ENCODE results near the gene CNPY4.
A peak's percentile ranks its signal among the peaks of the same experiment; 100 is the strongest.

The CNPY4 gene

DNA sequence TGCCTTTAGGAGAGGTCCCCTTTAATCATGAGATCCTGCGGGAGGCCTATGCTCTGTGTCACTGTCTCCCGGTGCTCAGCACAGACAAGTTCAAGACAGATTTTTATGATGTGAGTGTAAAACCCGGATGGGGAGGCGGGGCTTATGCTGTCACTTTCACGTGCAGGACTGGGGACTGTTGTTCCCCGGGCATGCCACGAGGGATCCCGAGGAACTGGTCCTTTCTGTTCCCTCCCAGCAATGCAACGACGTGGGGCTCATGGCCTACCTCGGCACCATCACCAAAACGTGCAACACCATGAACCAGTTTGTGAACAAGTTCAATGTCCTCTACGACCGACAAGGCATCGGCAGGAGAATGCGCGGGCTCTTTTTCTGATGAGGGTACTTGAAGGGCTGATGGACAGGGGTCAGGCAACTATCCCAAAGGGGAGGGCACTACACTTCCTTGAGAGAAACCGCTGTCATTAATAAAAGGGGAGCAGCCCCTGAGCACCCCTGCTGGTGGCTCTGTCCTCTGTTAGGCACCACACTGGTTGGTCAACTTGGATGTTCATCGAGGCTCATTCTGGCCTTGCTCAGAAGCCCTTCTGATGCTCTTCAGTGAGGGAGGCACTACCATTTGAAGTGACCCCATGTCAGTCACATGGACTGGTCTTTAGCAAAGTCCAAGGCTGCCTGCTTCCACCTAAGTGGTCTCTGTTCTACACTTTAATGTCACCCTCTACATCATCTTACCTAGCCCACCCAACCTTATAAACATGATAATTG, 27.8 kb upstream of the CNPY4 start:
- no peak overlapping the region for H3K27ac ChIP-seq (ENCODE audit: low read depth in 2 of 2, low read length in 2 of 2)
- H3K27me3 ChIP-seq (ENCODE audit: control insufficient read depth in 2 of 2, insufficient read depth in 2 of 2, low read length in 2 of 2): no peaks in the 10 kb centered on the region
- no peaks in the 10 kb centered on the region for H3K9me3 ChIP-seq (ENCODE audit: control insufficient read depth in 2 of 2, low read length in 2 of 2)
- H3K4me3 ChIP-seq (ENCODE audit: low read length in 2 of 2): no peak overlapping the region
- H3K36me3 ChIP-seq (ENCODE audit: control insufficient read depth in 2 of 2, insufficient read depth in 2 of 2, low read length in 2 of 2): peaks cover 54 to 65% of the 10 kb centered on the region in 2 donors
- H3K9ac ChIP-seq (ENCODE audit: low read depth in 1 of 2, low read length in 2 of 2): no peak overlapping the region
- peaks cover 11 to 12% of the 10 kb centered on the region in 2 donors for H3K4me1 ChIP-seq (ENCODE audit: control insufficient read depth in 2 of 2, insufficient read depth in 2 of 2, low read length in 2 of 2)

DNA sequence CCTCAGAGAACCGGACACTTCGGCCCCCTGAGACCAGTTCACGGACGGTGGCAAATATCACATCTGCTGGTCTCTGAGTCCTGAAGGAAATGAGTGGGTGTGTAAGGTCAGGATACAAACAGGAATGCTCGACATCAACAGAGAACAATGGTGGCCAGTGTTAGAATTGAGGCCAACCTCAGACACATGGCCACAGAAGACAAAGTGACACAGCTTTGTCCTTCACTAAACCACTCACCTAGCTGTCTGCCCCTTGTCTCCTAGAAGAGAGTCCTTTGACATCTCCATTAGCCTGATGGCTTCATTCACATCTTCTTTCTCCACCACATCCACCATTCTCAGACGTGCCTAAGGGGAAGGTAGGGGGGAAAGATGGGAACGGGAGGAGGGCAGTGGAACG, 26.4 kb upstream of the CNPY4 start:
- Histone ChIP-seq H3K27me3 (ENCODE audit: control insufficient read depth in 2 of 2, insufficient read depth in 2 of 2, low read length in 2 of 2) (no peaks in the 10 kb centered on the region), H3K36me3 (ENCODE audit: control insufficient read depth in 2 of 2, insufficient read depth in 2 of 2, low read length in 2 of 2) (peaks cover 65 to 77% of the 10 kb centered on the region in 2 donors), H3K9me3 (ENCODE audit: control insufficient read depth in 2 of 2, low read length in 2 of 2) (no peaks in the 10 kb centered on the region), H3K4me3 (ENCODE audit: low read length in 2 of 2) (no peak overlapping the region), H3K4me1 (ENCODE audit: control insufficient read depth in 2 of 2, insufficient read depth in 2 of 2, low read length in 2 of 2) (peaks cover 11 to 12% of the 10 kb centered on the region in 2 donors), H3K27ac (ENCODE audit: low read depth in 2 of 2, low read length in 2 of 2) (no peak overlapping the region), H3K9ac (ENCODE audit: low read depth in 1 of 2, low read length in 2 of 2) (no peak overlapping the region)

DNA sequence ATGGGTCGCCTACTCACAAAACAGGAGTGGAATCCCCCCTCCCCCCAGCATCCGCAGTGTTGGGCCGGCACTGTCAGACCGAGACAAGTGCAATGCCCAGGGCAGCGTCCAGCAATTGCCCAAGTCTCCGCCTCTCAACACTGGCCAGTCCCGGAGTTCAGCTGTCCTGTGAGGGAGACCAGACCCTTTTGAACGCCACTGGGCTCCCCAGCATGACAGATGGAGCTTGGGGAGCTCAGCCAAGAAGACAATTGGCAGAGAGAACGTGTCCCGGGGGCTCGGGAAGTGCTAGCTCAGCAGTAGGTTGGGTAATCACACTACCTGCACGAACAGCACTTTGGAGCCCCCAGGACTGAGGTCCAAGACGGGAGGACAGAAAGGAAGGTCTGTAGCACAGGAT, 25.9 kb upstream of the CNPY4 start:
- Histone ChIP-seq H3K27ac (ENCODE audit: low read depth in 2 of 2, low read length in 2 of 2) (no peak overlapping the region), H3K36me3 (ENCODE audit: control insufficient read depth in 2 of 2, insufficient read depth in 2 of 2, low read length in 2 of 2) (peaks cover 70 to 81% of the 10 kb centered on the region in 2 donors), H3K27me3 (ENCODE audit: control insufficient read depth in 2 of 2, insufficient read depth in 2 of 2, low read length in 2 of 2) (no peaks in the 10 kb centered on the region), H3K4me3 (ENCODE audit: low read length in 2 of 2) (no peak overlapping the region), H3K4me1 (ENCODE audit: control insufficient read depth in 2 of 2, insufficient read depth in 2 of 2, low read length in 2 of 2) (peaks cover 7 to 8% of the 10 kb centered on the region in 2 donors), H3K9me3 (ENCODE audit: control insufficient read depth in 2 of 2, low read length in 2 of 2) (no peaks in the 10 kb centered on the region), H3K9ac (ENCODE audit: low read depth in 1 of 2, low read length in 2 of 2) (no peak overlapping the region)

DNA sequence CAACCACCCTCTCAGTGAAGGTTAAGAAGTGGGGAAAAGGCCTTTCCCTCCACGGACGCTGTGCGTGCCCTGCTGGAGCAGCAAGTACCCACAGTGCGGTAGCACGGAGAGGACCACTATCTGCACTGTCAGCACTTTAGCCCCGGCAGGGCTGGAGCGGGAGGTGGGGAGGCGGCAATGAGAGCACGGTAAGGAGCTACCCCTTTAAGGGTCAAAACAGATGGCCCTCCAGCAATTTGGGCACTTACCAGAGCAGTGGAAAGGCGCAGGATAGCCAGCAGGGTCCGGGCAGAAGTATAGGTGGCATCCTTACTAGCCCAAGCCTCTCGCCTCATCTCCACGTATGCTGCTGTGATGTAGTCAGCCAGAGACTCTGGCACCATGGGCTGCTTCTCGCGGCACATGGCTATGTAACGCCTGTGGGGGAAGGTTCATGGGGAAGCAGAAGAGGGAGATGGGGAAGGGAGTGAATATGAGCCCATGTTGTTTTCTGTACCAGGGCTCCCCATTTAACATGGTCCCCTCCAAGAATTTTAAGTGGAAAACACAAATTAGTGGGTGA, 25.4 kb upstream of the CNPY4 start:
- Histone ChIP-seq H3K27ac (ENCODE audit: low read depth in 2 of 2, low read length in 2 of 2) (no peak overlapping the region), H3K9ac (ENCODE audit: low read depth in 1 of 2, low read length in 2 of 2) (no peak overlapping the region), H3K36me3 (ENCODE audit: control insufficient read depth in 2 of 2, insufficient read depth in 2 of 2, low read length in 2 of 2) (peaks cover 75 to 86% of the 10 kb centered on the region in 2 donors), H3K4me3 (ENCODE audit: low read length in 2 of 2) (no peak overlapping the region), H3K4me1 (ENCODE audit: control insufficient read depth in 2 of 2, insufficient read depth in 2 of 2, low read length in 2 of 2) (peaks cover 7 to 8% of the 10 kb centered on the region in 2 donors), H3K27me3 (ENCODE audit: control insufficient read depth in 2 of 2, insufficient read depth in 2 of 2, low read length in 2 of 2) (no peaks in the 10 kb centered on the region), H3K9me3 (ENCODE audit: control insufficient read depth in 2 of 2, low read length in 2 of 2) (no peaks in the 10 kb centered on the region)

DNA sequence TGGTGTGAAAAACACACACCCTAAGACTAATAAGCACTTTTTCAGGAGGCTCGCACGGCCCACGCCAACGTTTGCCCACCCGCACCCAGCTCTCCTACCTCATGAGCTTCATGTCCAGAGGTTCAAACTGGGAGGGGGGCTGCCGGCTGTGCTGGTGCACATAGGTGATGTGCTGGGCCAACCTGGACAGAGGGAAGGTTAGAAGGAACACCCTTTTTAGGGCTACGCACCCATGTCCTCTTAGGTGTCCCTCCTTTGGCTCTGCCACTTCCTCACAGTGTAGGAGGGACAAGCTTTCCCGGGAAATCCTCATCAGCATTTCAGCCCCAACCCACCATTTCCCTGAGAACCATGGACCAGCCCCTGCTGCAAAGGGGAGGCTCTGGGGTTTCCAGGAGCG, 24.1 kb upstream of the CNPY4 start:
- Histone ChIP-seq H3K9me3 (ENCODE audit: control insufficient read depth in 2 of 2, low read length in 2 of 2) (no peaks in the 10 kb centered on the region), H3K36me3 (ENCODE audit: control insufficient read depth in 2 of 2, insufficient read depth in 2 of 2, low read length in 2 of 2) (peaks cover 82 to 86% of the 10 kb centered on the region in 2 donors), H3K9ac (ENCODE audit: low read depth in 1 of 2, low read length in 2 of 2) (no peak overlapping the region), H3K4me3 (ENCODE audit: low read length in 2 of 2) (no peak overlapping the region), H3K27ac (ENCODE audit: low read depth in 2 of 2, low read length in 2 of 2) (no peak overlapping the region), H3K4me1 (ENCODE audit: control insufficient read depth in 2 of 2, insufficient read depth in 2 of 2, low read length in 2 of 2) (peaks cover 5 to 12% of the 10 kb centered on the region in 2 donors), H3K27me3 (ENCODE audit: control insufficient read depth in 2 of 2, insufficient read depth in 2 of 2, low read length in 2 of 2) (no peaks in the 10 kb centered on the region)

DNA sequence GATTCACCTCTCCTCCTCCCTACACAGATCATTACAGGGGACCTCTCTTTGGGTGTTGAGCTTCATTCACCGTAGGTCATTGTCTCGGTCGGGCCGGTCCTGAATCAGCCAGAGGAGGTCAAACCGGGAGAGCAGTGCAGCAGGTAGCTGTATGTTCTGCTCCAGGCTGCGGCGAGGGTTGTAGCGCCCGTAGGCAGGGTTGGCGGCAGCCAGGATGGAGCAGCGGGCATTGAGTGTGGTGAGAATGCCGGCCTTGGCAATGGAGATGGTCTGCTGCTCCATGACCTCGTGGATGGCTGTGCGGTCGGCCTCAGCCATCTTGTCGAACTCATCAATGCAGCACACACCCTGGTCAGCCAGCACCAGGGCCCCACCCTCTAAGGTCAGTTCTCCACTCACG, 23.7 kb upstream of the CNPY4 start:
- Histone ChIP-seq H3K36me3 (ENCODE audit: control insufficient read depth in 2 of 2, insufficient read depth in 2 of 2, low read length in 2 of 2) (peaks cover 78 to 82% of the 10 kb centered on the region in 2 donors), H3K27me3 (ENCODE audit: control insufficient read depth in 2 of 2, insufficient read depth in 2 of 2, low read length in 2 of 2) (no peaks in the 10 kb centered on the region), H3K4me3 (ENCODE audit: low read length in 2 of 2) (no peak overlapping the region), H3K9ac (ENCODE audit: low read depth in 1 of 2, low read length in 2 of 2) (no peak overlapping the region), H3K4me1 (ENCODE audit: control insufficient read depth in 2 of 2, insufficient read depth in 2 of 2, low read length in 2 of 2) (peaks cover 5 to 12% of the 10 kb centered on the region in 2 donors), H3K9me3 (ENCODE audit: control insufficient read depth in 2 of 2, low read length in 2 of 2) (no peaks in the 10 kb centered on the region), H3K27ac (ENCODE audit: low read depth in 2 of 2, low read length in 2 of 2) (no peak overlapping the region)

DNA sequence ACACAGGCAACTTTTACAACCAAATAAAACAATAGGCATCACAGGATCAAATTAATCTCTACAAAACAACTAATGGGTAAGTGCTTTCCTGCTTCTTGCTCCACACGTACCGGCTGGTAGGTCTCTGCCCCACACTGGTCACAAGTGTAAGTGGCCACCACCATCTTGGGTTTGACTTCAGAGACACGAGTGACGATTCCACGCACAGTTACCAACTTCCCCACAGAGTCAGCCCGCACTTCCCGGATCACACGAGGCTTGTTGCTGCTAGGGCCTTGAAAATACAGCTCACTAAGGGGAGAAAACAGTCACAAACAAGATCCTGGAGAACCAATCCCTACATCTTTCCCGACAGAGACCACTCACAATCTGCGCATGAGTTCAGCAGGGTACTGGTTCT, 20.5 kb upstream of the CNPY4 start:
- Histone ChIP-seq H3K4me1 (ENCODE audit: control insufficient read depth in 2 of 2, insufficient read depth in 2 of 2, low read length in 2 of 2) (peaks cover 11 to 17% of the 10 kb centered on the region in 2 donors), H3K27me3 (ENCODE audit: control insufficient read depth in 2 of 2, insufficient read depth in 2 of 2, low read length in 2 of 2) (no peaks in the 10 kb centered on the region), H3K9me3 (ENCODE audit: control insufficient read depth in 2 of 2, low read length in 2 of 2) (no peaks in the 10 kb centered on the region), H3K4me3 (ENCODE audit: low read length in 2 of 2) (peak overlapping the region in 1 of 2 donors; percentile 16), H3K36me3 (ENCODE audit: control insufficient read depth in 2 of 2, insufficient read depth in 2 of 2, low read length in 2 of 2) (peaks cover 46 to 56% of the 10 kb centered on the region in 2 donors), H3K9ac (ENCODE audit: low read depth in 1 of 2, low read length in 2 of 2) (no peak overlapping the region), H3K27ac (ENCODE audit: low read depth in 2 of 2, low read length in 2 of 2) (no peak overlapping the region)

DNA sequence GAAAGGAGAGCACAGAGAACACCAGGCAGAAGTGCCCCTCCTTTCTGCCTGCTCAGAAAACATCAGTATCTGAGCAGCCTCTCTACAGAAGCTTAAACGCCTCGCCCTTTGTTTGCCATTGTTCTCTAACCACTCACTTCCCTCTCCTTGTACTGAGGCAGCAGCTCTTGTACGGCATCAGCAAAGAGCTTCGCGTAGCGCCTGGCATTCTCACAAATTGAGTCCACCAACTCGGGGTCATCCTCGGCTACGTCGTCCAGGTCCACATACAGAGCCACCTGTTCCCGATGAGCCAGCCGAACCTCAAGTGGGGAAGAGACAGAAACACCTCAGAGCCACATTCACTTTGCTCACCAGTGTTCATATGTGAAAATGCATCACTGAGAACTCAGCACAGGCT, 20.0 kb upstream of the CNPY4 start:
- no peaks in the 10 kb centered on the region for H3K27me3 ChIP-seq (ENCODE audit: control insufficient read depth in 2 of 2, insufficient read depth in 2 of 2, low read length in 2 of 2)
- peak overlapping the region in 1 of 2 donors; percentile 68 for H3K9ac ChIP-seq (ENCODE audit: low read depth in 1 of 2, low read length in 2 of 2)
- peaks cover 42 to 52% of the 10 kb centered on the region in 2 donors for H3K36me3 ChIP-seq (ENCODE audit: control insufficient read depth in 2 of 2, insufficient read depth in 2 of 2, low read length in 2 of 2)
- H3K4me1 ChIP-seq (ENCODE audit: control insufficient read depth in 2 of 2, insufficient read depth in 2 of 2, low read length in 2 of 2): peaks cover 11 to 17% of the 10 kb centered on the region in 2 donors
- H3K27ac ChIP-seq (ENCODE audit: low read depth in 2 of 2, low read length in 2 of 2): no peak overlapping the region
- no peaks in the 10 kb centered on the region for H3K9me3 ChIP-seq (ENCODE audit: control insufficient read depth in 2 of 2, low read length in 2 of 2)
- H3K4me3 ChIP-seq (ENCODE audit: low read length in 2 of 2): peak overlapping the region; percentile 84 to 86

DNA sequence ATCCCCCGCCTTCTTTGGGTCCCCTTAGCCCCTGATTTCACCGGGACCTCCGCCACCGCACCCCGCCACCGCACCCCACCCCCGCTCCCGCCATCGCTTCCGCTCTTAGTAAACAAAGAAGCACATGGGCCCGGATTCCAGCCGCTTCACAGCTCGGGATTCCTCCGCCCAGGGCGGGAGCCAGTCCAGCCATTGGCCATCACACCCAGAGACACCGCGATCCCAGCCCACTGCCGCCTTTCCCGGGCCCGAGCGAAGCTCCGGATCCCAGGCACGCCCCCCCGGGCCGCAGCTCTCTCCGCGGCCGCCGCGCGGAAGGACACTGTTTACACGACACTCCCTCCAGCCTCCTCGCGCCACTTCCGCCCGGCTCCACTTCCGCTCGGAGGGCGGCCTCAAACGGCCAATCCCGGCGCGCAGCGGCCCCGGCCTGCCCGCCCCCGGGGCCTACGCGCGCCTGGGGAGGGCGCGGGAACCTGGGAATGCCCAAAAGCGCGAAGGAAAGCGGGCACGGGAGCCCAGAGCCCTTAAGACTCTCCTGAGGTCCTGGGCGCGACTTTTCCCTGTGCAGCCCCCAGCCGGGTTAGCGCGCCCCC, 18.9 kb upstream of the CNPY4 start:
- Histone ChIP-seq H3K27ac (ENCODE audit: low read depth in 2 of 2, low read length in 2 of 2) (peak overlapping the region; percentile 89 to 90), H3K4me1 (ENCODE audit: control insufficient read depth in 2 of 2, insufficient read depth in 2 of 2, low read length in 2 of 2) (peaks cover 11 to 17% of the 10 kb centered on the region in 2 donors), H3K9ac (ENCODE audit: low read depth in 1 of 2, low read length in 2 of 2) (peak overlapping the region; percentile 68 to 85), H3K4me3 (ENCODE audit: low read length in 2 of 2) (peak overlapping the region; percentile 84 to 86), H3K27me3 (ENCODE audit: control insufficient read depth in 2 of 2, insufficient read depth in 2 of 2, low read length in 2 of 2) (no peaks in the 10 kb centered on the region), H3K9me3 (ENCODE audit: control insufficient read depth in 2 of 2, low read length in 2 of 2) (no peaks in the 10 kb centered on the region), H3K36me3 (ENCODE audit: control insufficient read depth in 2 of 2, insufficient read depth in 2 of 2, low read length in 2 of 2) (peaks cover 43 to 47% of the 10 kb centered on the region in 2 donors)
